GM13977 (cell line): ENCODE measurements around the gene TMEM174.
A peak's percentile ranks its signal among the peaks of the same experiment; 100 is the strongest.
"Not testable (repeated sequence)": the region's sequence is repeated elsewhere in the genome, so short reads cannot be mapped to it uniquely, and the experiment has no call there.

ENCODE experiments used
- DNase-seq: peaks from one replicate; pipeline ENCODE4 v3.0.0; 2012; ENCODE audit warnings: low spot score
- CTCF ChIP-seq: IDR thresholded peaks from 2 replicates; pipeline ENCODE4 v1.5.1; 2012; ENCODE audit warnings: mild to moderate bottlenecking, control low read depth; ENCODE audit not compliant: insufficient read depth; ENCODE audit errors: extremely low read depth, missing control alignments
- in situ Hi-C: fragments of 300-500 bp; cut with MboI; formaldehyde crosslinking; loops from one replicate; pipeline ENCODE4 v1.12.0; 2022; ENCODE audit warnings: low sequenced_read_pairs, low pct_unique_long_range_greater_than_20kb, mixed read lengths, inconsistent platforms; ENCODE audit not compliant: unreplicated experiment

TMEM174 gene

DNA sequence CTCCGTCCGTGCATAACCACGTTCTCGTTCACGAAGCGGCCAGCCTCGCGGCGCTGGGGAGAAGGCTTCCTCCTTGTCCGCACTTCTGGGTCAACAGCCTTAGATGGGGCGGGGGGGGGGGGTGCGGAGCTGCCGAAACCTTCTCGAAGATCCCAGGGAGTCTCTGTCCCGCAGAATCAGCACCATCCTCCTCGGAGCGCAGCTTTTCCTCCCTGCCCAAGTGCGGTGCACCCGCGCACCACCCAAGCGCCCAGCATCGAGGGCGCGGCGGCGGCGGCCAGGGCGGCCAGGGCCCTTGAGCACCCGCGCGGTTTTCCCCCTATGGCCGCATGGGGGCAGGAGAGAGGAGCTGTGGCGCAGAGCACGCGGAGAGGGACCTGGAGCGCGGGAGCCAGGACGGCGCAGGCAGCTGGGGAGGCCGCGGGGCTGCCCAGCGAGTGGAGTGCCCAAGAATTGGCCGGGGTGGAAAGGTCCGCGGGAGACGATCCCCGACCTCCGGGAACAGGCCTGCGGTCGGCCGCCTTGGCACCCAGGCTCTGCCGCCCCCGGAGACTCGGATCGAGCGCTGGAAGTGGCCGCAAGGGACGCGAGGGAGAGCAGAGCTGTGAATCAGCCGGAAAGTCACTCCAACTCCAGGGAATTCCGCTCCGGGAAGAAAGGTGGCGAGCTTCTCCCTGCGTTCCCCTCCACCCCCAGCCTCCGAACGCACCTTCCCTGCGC is 43.1 kb downstream of the TMEM174 start:
- DNase-seq, result peak; percentile 85
- peak; percentile 61 for TF ChIP-seq CTCF
- in situ Hi-C loops, result no loop called here

- no peak for DNase-seq
- no peak for TF ChIP-seq CTCF
- in situ Hi-C loops, result no loop called here
Measured at GRCh38 chr5:73218552-73219171, 45.7 kb downstream of the TMEM174 start.

DNA sequence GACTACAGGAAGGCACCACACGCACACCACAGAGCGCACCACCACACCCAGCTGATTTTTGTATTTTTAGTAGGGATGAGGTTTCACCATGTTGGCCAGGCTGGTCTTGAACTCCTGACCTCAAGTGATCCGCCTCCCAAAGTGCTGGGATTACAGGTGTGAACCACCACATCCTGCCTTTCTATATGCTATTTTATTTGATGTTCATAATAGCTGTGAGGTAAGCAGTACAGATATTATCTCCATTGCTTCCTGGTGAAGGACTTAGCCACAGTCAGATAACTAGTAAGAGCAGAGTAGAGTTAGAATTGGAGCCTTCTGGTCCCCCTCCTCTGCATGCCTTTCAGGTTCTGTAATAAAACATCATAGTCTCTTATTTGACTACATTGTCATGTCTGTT is 46.3 kb downstream of the TMEM174 start:
- in situ Hi-C loops, DNase-seq: not testable (repeated sequence)

- DNase-seq, result no peak
- TF ChIP-seq CTCF, result no peak
- in situ Hi-C loops, result no loop called here
Measured at GRCh38 chr5:73221161-73221560, 48.2 kb downstream of the TMEM174 start.

- no peak for DNase-seq
- in situ Hi-C loops, result no loop called here
- TF ChIP-seq CTCF, result no peak
Measured at GRCh38 chr5:73221726-73222125, 48.7 kb downstream of the TMEM174 start.

DNA sequence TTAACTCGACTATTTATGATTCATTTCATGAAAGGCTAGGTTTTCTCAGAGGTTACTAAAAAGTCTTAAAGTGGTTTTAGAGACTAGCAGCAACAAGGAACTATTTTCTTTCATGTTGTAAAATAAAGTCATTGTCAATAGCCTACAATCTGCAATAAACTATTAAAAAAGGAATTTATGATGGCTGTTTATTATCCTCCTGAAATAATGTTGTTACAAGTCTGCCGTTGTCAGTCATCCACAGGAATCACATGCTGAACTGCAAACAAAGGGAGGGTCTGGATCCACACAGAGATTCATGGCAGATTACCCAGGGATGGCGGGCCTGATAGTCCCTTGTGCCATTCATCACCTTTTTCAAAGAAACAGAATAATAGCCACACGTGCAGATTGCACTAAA is 49.2 kb downstream of the TMEM174 start:
- TF ChIP-seq CTCF, result no peak
- no peak for DNase-seq
- in situ Hi-C loops, result no loop called here
